RWPE1 (cell line): ENCODE results near the gene JAGN1.

Experiments used
- CTCF ChIA-PET: fragments of 350-600 bp; sonication (Branson Sonifier 250); formaldehyde crosslinking; extraction: SDS; loops from one replicate; lab custom pipeline; 2021; lab: Yijun Ruan, JAX
- POLR2A ChIA-PET: fragments of 400-600 bp; formaldehyde crosslinking; extraction: SDS; loops from one replicate; lab custom pipeline; 2020; ENCODE audit warnings: antibody characterized with exemption; ENCODE audit not compliant: low non-redundant PET; lab: Yijun Ruan, JAX
- DNase-seq: peaks from one replicate; pipeline ENCODE4 v3.0.0; 2012; ENCODE audit warnings: low spot score
- H3K27ac ChIP-seq: fragments of 450-650 bp; 2 replicates; pipeline ENCODE4 v1.5.1; 2017
- TF ChIP-seq, protein P1 (sequence below): fragments of 450-650 bp; conservative IDR thresholded peaks from 2 replicates; pipeline ENCODE4 v1.5.1; 2017; ENCODE audit warnings: low read depth, mild to moderate bottlenecking

The JAGN1 gene

DNA sequence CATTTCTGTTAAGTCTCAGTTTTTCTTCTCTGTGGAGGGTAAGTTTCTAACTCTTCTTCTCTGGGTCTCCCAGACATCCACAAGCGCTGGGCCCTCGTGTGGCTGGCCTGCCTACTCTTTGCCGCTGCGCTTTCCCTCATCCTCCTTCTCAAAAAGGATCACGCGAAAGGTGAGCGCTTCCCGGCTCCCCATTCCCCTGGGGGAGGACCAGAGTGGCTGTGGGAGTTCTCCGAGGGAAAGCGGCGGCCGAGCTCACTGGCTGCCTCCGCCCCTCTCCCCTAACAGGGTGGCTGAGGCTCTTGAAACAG, 42.1 kb downstream of the JAGN1 start:
- peak overlapping the region; percentile 94 for H3K27ac ChIP-seq
- no peak for DNase-seq
- TF ChIP-seq, protein P1, sequence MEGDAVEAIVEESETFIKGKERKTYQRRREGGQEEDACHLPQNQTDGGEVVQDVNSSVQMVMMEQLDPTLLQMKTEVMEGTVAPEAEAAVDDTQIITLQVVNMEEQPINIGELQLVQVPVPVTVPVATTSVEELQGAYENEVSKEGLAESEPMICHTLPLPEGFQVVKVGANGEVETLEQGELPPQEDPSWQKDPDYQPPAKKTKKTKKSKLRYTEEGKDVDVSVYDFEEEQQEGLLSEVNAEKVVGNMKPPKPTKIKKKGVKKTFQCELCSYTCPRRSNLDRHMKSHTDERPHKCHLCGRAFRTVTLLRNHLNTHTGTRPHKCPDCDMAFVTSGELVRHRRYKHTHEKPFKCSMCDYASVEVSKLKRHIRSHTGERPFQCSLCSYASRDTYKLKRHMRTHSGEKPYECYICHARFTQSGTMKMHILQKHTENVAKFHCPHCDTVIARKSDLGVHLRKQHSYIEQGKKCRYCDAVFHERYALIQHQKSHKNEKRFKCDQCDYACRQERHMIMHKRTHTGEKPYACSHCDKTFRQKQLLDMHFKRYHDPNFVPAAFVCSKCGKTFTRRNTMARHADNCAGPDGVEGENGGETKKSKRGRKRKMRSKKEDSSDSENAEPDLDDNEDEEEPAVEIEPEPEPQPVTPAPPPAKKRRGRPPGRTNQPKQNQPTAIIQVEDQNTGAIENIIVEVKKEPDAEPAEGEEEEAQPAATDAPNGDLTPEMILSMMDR, result no peak
- ChIA-PET CTCF (interaction anchor here (0.5 to 1.4 kb wide), 4 partner anchors 14 to 1983 kb away, joined by 3 to 5 read pairs (median 4); no protein-coding TSS in a partner anchor), POLR2A (interaction anchor here (0.6 to 1.2 kb wide), 2 partner anchors 14 to 38 kb away, joined by 3 to 4 read pairs; no protein-coding TSS in a partner anchor)

DNA sequence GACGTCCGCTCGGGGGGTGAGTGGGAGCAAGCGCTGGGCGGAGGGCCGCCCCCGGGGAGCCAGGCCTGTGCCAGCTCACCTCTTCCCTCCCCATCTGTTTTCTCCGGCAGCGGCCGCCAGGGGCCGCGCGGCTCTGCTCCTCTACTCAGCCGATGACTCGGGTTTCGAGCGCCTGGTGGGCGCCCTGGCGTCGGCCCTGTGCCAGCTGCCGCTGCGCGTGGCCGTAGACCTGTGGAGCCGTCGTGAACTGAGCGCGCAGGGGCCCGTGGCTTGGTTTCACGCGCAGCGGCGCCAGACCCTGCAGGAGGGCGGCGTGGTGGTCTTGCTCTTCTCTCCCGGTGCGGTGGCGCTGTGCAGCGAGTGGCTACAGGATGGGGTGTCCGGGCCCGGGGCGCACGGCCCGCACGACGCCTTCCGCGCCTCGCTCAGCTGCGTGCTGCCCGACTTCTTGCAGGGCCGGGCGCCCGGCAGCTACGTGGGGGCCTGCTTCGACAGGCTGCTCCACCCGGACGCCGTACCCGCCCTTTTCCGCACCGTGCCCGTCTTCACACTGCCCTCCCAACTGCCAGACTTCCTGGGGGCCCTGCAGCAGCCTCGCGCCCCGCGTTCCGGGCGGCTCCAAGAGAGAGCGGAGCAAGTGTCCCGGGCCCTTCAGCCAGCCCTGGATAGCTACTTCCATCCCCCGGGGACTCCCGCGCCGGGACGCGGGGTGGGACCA, 42.6 kb downstream of the JAGN1 start:
- peak overlapping the region; percentile 94 for H3K27ac ChIP-seq
- DNase-seq, result peak; percentile 50
- TF ChIP-seq, protein P1, result peak; percentile 82
- ChIA-PET POLR2A (interaction anchor here (0.6 to 1.2 kb wide), 4 partner anchors 8 to 94 kb away, joined by 3 to 5 read pairs (median 4); no protein-coding TSS in a partner anchor), CTCF (interaction anchor here (0.5 to 1.4 kb wide), 5 partner anchors 13 to 1983 kb away, joined by 3 to 5 read pairs (median 4); no protein-coding TSS in a partner anchor)

DNA sequence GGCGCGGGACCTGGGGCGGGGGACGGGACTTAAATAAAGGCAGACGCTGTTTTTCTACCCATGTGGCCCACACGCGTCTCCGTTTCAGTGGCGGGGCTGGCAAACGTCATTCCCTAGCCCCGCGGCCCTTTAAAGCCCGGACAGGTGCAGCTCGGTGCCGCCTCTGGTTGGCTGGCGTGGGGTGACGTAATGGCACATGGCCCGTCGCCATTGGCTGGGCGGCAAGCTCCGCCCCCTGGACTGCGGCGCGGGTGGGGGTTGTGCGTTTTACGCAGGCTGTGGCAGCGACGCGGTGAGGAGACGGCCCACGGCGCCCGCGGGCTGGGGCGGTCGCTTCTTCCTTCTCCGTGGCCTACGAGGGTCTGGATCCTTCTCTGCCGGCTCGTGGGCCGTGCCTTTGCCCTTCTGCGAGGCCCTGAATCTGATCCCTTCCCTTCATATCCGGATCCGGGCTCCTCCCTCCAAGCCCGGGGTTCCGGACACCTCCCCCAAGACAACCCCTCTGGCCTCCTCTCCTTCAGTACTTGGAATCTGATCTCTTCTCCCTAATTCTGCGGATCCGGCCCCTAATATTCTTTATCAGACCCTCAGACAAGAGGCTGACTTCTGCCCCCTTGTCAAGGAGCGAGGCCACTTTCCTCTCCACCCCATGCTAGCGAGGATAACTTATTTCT, 43.3 kb downstream of the JAGN1 start, which contains the start of gene CRELD1:
CRELD1 (plus strand) TSS at position 274 of the 674 bp plus-strand sequence. CDS start 605 bp downstream, outside the sequence.
- TF ChIP-seq, protein P1, result no peak
- H3K27ac ChIP-seq, result peak within 1 kb of the TSS; percentile 94
- peak; percentile 85 for DNase-seq
- ChIA-PET POLR2A (interaction anchor here (0.6 to 0.8 kb wide), 3 partner anchors 8 to 95 kb away, joined by 3 to 5 read pairs (median 3); no protein-coding TSS in a partner anchor), CTCF (interaction anchor here (0.6 to 1.4 kb wide), 3 partner anchors 20 to 85 kb away, joined by 3 to 5 read pairs (median 4); partner anchors contain the start of gene JAGN1)

DNA sequence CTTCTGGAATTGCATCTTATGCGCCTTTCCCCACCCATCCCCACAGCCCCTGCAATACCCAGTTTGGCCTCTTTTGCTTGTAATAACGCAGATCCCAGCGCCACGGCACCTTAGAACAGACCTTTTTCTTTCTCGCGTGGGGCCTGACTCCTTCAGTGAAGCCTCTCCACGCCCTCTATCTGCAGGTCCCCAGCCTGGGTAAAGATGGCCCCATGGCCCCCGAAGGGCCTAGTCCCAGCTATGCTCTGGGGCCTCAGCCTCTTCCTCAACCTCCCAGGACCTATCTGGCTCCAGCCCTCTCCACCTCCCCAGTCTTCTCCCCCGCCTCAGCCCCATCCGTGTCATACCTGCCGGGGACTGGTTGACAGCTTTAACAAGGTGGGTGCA, 43.8 kb downstream of the JAGN1 start:
- ChIA-PET POLR2A (interaction anchor here (0.8 kb wide), 1 partner anchor 12 kb away, joined by 3 read pairs; no protein-coding TSS in a partner anchor), CTCF (interaction anchor here (2.1 kb wide), 1 partner anchor 12 kb away, joined by 9 read pairs; no protein-coding TSS in a partner anchor)
- TF ChIP-seq, protein P1, result peak; percentile 15; the same call in 1 of the 2 replicates
- H3K27ac ChIP-seq, result peak overlapping the region; percentile 94
- no peak for DNase-seq

DNA sequence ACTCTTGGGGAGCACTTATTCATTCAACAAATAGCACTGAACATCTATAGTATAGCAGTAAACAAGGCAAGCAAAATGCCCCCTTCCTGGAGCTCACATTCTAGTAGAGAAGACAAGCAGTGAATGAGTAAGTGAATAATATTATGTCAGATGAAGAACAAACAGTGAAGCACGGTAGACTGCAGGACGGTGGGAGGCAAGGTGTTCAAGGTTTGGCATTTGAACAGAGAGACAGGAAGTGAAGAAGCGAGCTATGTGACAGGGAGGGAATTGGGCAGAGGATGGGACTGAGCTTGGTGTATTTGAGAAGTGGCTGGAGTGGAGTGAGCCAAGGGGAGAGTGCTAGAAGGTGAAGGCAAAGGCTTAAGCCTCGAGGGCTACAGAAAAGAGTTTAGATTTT, 44.6 kb downstream of the JAGN1 start:
- H3K27ac ChIP-seq, result no peak overlapping the region
- TF ChIP-seq, protein P1, result no peak
- POLR2A ChIA-PET, result no interaction called here
- DNase-seq, result no peak
- CTCF ChIA-PET, result interaction anchor here (0.6 to 2.1 kb wide), 2 partner anchors 12 to 107 kb away, joined by 3 to 9 read pairs; no protein-coding TSS in a partner anchor

DNA sequence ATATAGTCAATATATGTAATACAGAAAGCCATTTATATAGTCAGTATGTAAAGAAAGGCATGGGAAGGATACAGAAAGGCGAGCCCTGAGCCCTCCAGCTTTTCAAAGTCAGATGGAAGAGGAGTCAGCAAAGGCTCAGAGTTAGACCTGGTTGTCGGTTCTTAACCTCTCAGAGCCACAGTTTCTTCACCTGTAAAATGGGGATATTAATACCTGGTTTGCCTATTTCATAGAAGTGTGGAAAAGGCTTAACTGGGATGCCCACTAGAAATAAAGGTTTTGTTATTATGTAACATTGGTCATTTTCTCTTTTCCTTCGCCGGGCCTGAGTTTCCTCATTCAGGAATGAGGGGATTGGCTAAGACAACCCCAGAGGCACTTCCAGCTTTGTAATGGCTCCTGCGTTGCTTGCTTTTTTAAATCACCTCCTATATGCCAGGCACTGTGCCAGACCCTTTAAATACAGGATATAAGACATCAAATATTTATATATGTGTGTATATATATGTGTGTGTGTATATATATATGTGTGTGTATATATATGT, 45.6 kb downstream of the JAGN1 start:
- ChIA-PET POLR2A (no interaction called here), CTCF (interaction anchor here (2.1 kb wide), 1 partner anchor 11 kb away, joined by 9 read pairs; no protein-coding TSS in a partner anchor)
- DNase-seq, result no peak
- TF ChIP-seq, protein P1, result no peak
- H3K27ac ChIP-seq, result no peak overlapping the region
